ENCODE results near the gene SYNRG. TPM values are rescaled to one million over a fixed set of nuclear protein-coding genes. Genes with fewer than 3 reads are reported as not detected.

Gene SYNRG
- total RNA-seq, 1 donor from 2014 or later: 22.3 TPM

DNA sequence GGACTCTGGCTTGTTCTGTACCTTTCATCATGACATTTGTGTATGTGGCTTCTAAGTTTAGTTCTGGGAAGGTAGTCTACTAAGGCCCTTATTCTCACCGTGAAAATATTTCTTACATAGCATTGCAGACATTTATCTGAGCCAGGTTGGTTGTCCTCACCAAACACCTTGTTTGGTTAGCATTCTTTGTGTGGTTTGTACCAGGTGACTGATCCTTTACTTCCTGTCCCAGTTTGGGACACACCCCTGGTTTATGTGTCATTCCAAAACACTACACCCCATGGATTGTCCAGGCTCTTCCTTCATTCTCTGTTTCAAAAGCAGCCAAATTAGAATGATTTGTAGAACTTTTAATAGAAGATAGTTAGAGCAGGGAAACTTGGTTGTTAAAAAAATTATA lies 142.7 kb downstream of the SYNRG start:
- peak; percentile 95 for ATAC-seq

DNA sequence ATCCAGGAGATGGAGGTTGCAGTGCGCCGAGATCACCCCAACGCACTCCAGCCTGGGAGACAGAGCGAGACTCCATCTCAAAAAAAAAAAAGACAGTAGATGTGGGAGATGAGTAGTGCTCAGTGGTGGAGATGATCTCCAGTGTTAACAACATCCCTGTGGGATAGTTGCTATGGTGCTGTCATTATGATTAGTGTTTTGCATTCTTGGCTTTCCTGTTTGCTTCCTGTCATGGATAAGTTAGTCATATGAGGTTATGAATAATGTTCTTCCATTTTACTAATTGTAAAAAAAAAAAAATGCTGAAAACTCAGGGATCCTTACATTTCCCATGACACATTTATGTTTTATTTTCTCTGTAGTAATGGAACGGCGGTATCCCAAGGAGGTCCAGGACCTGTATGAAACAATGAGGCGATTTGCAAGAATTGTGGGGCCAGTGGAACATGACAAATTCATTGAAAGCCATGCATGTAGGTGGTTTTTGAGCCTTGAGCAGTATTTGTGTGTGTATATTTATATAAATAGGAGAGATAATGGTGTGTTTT lies 144.1 kb downstream of the SYNRG start:
- peak; percentile 78 for ATAC-seq

Other genes starting within 250 kb of the SYNRG start
- gene C17orf78, start 233.4 kb downstream of the SYNRG start, total RNA-seq: not detected
- 119 TPM for gene ACACA, start 202.6 kb downstream of the SYNRG start, total RNA-seq
- gene TADA2A, start 202.5 kb downstream of the SYNRG start, total RNA-seq: 8.2 TPM
- gene DUSP14, start 119.5 kb downstream of the SYNRG start, total RNA-seq: 14.2 TPM
- gene DDX52, start 34.0 kb upstream of the SYNRG start, total RNA-seq: 20.6 TPM
- not detected for gene HNF1B, start 135.6 kb upstream of the SYNRG start, total RNA-seq